Upper lobe of left lung (tissue), 4 donors: ENCODE results near the gene PRR23E.

Experiments used
- POLR2A ChIP-seq, 4 donors: fragments of 450-650 bp; IDR thresholded peaks; one replicate each; pipeline ENCODE4 v1.5.1; 2016 to 2017; ENCODE audit warnings: antibody characterized with exemption in 4 of 4, mild to moderate bottlenecking in 2 of 4
- TF ChIP-seq, protein P1 (sequence below), 6 experiments: fragments of 450-650 bp in 4 of 6; fragments of 200-600 bp in 2 of 6; sonication (generic) in 2 of 6; IDR thresholded peaks; one replicate each; pipeline ENCODE4 v1.5.1; 2016 to 2019; ENCODE audit warnings: antibody characterized with exemption in 6 of 6

GRCh38 chr3:127152684-127153505, 40.0 kb upstream of the PRR23E start:
- TF ChIP-seq, protein P1, sequence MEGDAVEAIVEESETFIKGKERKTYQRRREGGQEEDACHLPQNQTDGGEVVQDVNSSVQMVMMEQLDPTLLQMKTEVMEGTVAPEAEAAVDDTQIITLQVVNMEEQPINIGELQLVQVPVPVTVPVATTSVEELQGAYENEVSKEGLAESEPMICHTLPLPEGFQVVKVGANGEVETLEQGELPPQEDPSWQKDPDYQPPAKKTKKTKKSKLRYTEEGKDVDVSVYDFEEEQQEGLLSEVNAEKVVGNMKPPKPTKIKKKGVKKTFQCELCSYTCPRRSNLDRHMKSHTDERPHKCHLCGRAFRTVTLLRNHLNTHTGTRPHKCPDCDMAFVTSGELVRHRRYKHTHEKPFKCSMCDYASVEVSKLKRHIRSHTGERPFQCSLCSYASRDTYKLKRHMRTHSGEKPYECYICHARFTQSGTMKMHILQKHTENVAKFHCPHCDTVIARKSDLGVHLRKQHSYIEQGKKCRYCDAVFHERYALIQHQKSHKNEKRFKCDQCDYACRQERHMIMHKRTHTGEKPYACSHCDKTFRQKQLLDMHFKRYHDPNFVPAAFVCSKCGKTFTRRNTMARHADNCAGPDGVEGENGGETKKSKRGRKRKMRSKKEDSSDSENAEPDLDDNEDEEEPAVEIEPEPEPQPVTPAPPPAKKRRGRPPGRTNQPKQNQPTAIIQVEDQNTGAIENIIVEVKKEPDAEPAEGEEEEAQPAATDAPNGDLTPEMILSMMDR (IDR thresholded peaks at IDR 0.05): no peak
- TF ChIP-seq POLR2A (IDR thresholded peaks at IDR 0.05): no peak
